H9 (cell line): ENCODE data around the gene KIF24. TPM values are rescaled to one million over a fixed set of nuclear protein-coding genes. Genes with fewer than 3 reads are reported as not detected.

Experiments
- DNase-seq: peaks from one replicate; pipeline ENCODE4 v3.0.0-alpha.2; 2017
- H2AFZ ChIP-seq: one replicate; pipeline ENCODE4 v1.6.1; 2013; ENCODE audit warnings: mild to moderate bottlenecking, low read length, control low read depth, moderate library complexity
- H2AK5ac ChIP-seq: 2 replicates; pipeline ENCODE4 v1.6.1; 2013; ENCODE audit warnings: low read length, control low read depth, mixed read lengths; ENCODE audit not compliant: insufficient read length
- H2BK120ac ChIP-seq: one replicate; pipeline ENCODE4 v1.6.1; 2013; ENCODE audit warnings: low read depth, mild to moderate bottlenecking, low read length, control low read depth, inconsistent platforms; ENCODE audit not compliant: poor library complexity, severe bottlenecking
- H2BK12ac ChIP-seq: 2 replicates; pipeline ENCODE4 v1.6.1; 2013; ENCODE audit warnings: low read length, control low read depth, mixed read lengths, low read depth; ENCODE audit not compliant: insufficient read length
- H2BK15ac ChIP-seq: 2 replicates; pipeline ENCODE4 v1.6.1; 2013; ENCODE audit warnings: low read depth, low read length, control low read depth
- H2BK20ac ChIP-seq: one replicate; pipeline ENCODE4 v1.6.1; 2013; ENCODE audit warnings: low read depth, mild to moderate bottlenecking, low read length, control low read depth, inconsistent platforms; ENCODE audit not compliant: poor library complexity, severe bottlenecking
- H2BK5ac ChIP-seq: 2 replicates; pipeline ENCODE4 v1.6.1; 2013; ENCODE audit warnings: low read length, control low read depth, mixed read lengths; ENCODE audit not compliant: insufficient read length
- H3K14ac ChIP-seq: 2 replicates; pipeline ENCODE4 v1.6.1; 2013; ENCODE audit warnings: low read length, control low read depth; ENCODE audit not compliant: insufficient read depth
- H3K18ac ChIP-seq: 2 replicates; pipeline ENCODE4 v1.6.1; 2013; ENCODE audit warnings: low read depth, mild to moderate bottlenecking, mixed read lengths, low read length, control low read depth; ENCODE audit not compliant: insufficient read length
- H3K23ac ChIP-seq: 2 replicates; pipeline ENCODE4 v1.6.1; 2013; ENCODE audit warnings: low read length, control low read depth, mixed read lengths, low read depth; ENCODE audit not compliant: insufficient read length
- H3K23me2 ChIP-seq: 2 replicates; pipeline ENCODE4 v1.6.1; 2013; ENCODE audit warnings: low read depth, mild to moderate bottlenecking, mixed read lengths, low read length, control low read depth; ENCODE audit not compliant: insufficient read length, poor library complexity, severe bottlenecking
- H3K27ac ChIP-seq: 2 replicates; pipeline ENCODE4 v1.5.1; 2013; ENCODE audit warnings: low read length, control low read depth, mixed read lengths, low read depth; ENCODE audit not compliant: insufficient read length
- H3K27me3 ChIP-seq: 2 replicates; pipeline ENCODE4 v1.6.1; 2013; ENCODE audit warnings: low read length, control low read depth, inconsistent platforms; ENCODE audit not compliant: insufficient read depth
- H3K4ac ChIP-seq: 2 replicates; pipeline ENCODE4 v1.6.1; 2013; ENCODE audit warnings: low read depth, mild to moderate bottlenecking, control low read depth, inconsistent platforms, low read length, moderate library complexity
- H3K4me1 ChIP-seq: 2 replicates; pipeline ENCODE4 v1.6.1; 2013; ENCODE audit warnings: low read length, control low read depth, inconsistent platforms; ENCODE audit not compliant: insufficient read depth
- H3K4me2 ChIP-seq: 2 replicates; pipeline ENCODE4 v1.6.1; 2013; ENCODE audit warnings: low read length, control low read depth, mixed read lengths; ENCODE audit not compliant: insufficient read length, insufficient read depth
- H3K56ac ChIP-seq: 2 replicates; pipeline ENCODE4 v1.6.1; 2013; ENCODE audit warnings: low read depth, mild to moderate bottlenecking, mixed read lengths, low read length, control low read depth; ENCODE audit not compliant: insufficient read length
- H3K79me1 ChIP-seq: 2 replicates; pipeline ENCODE4 v1.6.1; 2013; ENCODE audit warnings: low read depth, mild to moderate bottlenecking, moderate library complexity, low read length, control low read depth, inconsistent platforms; ENCODE audit not compliant: insufficient read depth, poor library complexity, severe bottlenecking
- H3K79me2 ChIP-seq: 2 replicates; pipeline ENCODE4 v1.6.1; 2013; ENCODE audit warnings: low read length, control low read depth, inconsistent platforms; ENCODE audit not compliant: insufficient read depth
- H3K9ac ChIP-seq: 2 replicates; pipeline ENCODE4 v1.6.1; 2013; ENCODE audit warnings: low read length, control low read depth, mixed read lengths; ENCODE audit not compliant: insufficient read length; ENCODE audit errors: extremely low read depth
- H3K9me3 ChIP-seq: one replicate; pipeline ENCODE4 v1.6.1; 2013; ENCODE audit warnings: low read depth, low read length, inconsistent platforms; ENCODE audit not compliant: control insufficient read depth
- H3T11ph ChIP-seq: one replicate; pipeline ENCODE4 v1.6.1; 2013; ENCODE audit warnings: mild to moderate bottlenecking, low read length, control low read depth, inconsistent platforms
- H4K20me1 ChIP-seq: one replicate; pipeline ENCODE4 v1.6.1; 2013; ENCODE audit not compliant: control insufficient read depth, insufficient read length, insufficient read depth
- H4K5ac ChIP-seq: 2 replicates; pipeline ENCODE4 v1.6.1; 2013; ENCODE audit warnings: low read depth, mild to moderate bottlenecking, mixed read lengths, low read length, control low read depth; ENCODE audit not compliant: insufficient read length
- H4K8ac ChIP-seq: replicated peaks from 2 replicates; pipeline ENCODE4 v1.6.1; 2013; ENCODE audit warnings: low read length, control low read depth, mixed read lengths, low read depth; ENCODE audit not compliant: insufficient read length
- H4K91ac ChIP-seq: 2 replicates; pipeline ENCODE4 v1.6.1; 2013; ENCODE audit warnings: low read depth, mild to moderate bottlenecking, moderate library complexity, mixed read lengths, low read length, control low read depth; ENCODE audit not compliant: insufficient read length
- H3K27ac Mint-ChIP-seq, 3 experiments: 2 replicates in 2 of 3; 3 replicates in 1 of 3; pipeline ENCODE4 v1.8.0; 2020 to 2021; ENCODE audit warnings: mixed read lengths in 3 of 3, mild to moderate bottlenecking in 1 of 3, moderate library complexity in 1 of 3
- H3K27me3 Mint-ChIP-seq: 2 replicates; pipeline ENCODE4 v1.8.0; 2021; ENCODE audit warnings: low read depth, mild to moderate bottlenecking, moderate library complexity, mixed read lengths
- H3K36me3 Mint-ChIP-seq, 3 experiments: 2 replicates in 2 of 3; 3 replicates in 1 of 3; pipeline ENCODE4 v1.8.0; 2020 to 2021; ENCODE audit warnings: low read depth in 3 of 3, mixed read lengths in 3 of 3; ENCODE audit not compliant: insufficient read depth in 1 of 3
- H3K4me1 Mint-ChIP-seq, 2 experiments: 2 replicates each; pipeline ENCODE4 v1.8.0; 2020; ENCODE audit warnings: mixed read lengths in 2 of 2
- H3K4me3 Mint-ChIP-seq, 2 experiments: 2 replicates in 1 of 2; 3 replicates in 1 of 2; pipeline ENCODE4 v1.8.0; 2020 to 2021; ENCODE audit warnings: mild to moderate bottlenecking in 2 of 2, mixed read lengths in 2 of 2, moderate library complexity in 1 of 2
- H3K9me3 Mint-ChIP-seq, 2 experiments: 2 replicates in 1 of 2; 3 replicates in 1 of 2; pipeline ENCODE4 v1.8.0; 2020; ENCODE audit warnings: mild to moderate bottlenecking in 2 of 2, mixed read lengths in 2 of 2, moderate library complexity in 1 of 2
- WGBS: extraction: QIAGEN DNeasy Blood & Tissue Kit; methylation state at CpG from one replicate; pipeline ENCODE4 v1.1.7; 2013; ENCODE audit warnings: missing lambda C conversion rate, low lambda C conversion rate, mixed read lengths; ENCODE audit not compliant: insufficient read length; ENCODE audit errors: extremely low coverage; 5-methylcytosine and 5-hydroxymethylcytosine counted together
- total RNA-seq: library from RNA; stranded (reverse); gene quantifications from 2 replicates; pipeline ENCODE4 v1.2.1, GENCODE V29; 2021
- TF ChIP-seq, protein P1 (sequence below): fragments of 200-600 bp; sonication (generic); conservative IDR thresholded peaks from 3 replicates; pipeline ENCODE4 v1.8.0; 2021; ENCODE audit warnings: antibody characterized with exemption, mild to moderate bottlenecking

The KIF24 gene
- total RNA-seq, 1 experiment from 2014 or later: 4.0 TPM

- peaks cover 23 to 28% of the 10 kb centered on the region in 2 experiments for H3K4me1 Mint-ChIP-seq
- WGBS: no CpG with 5 or more reads among the region's 2 CpGs
- no peaks in the 10 kb centered on the region for H3K79me1 ChIP-seq
- H3K27me3 ChIP-seq: no peaks in the 10 kb centered on the region
- no peak overlapping the region for H3K9ac ChIP-seq
- H3K18ac ChIP-seq: no peak overlapping the region
- H3K14ac ChIP-seq: no peak overlapping the region
- no peak overlapping the region for H3K4me2 ChIP-seq
- no peak overlapping the region for H4K5ac ChIP-seq
- no peaks in the 10 kb centered on the region for H3K79me2 ChIP-seq
- H3K23me2 ChIP-seq: no peaks in the 10 kb centered on the region
- no peak overlapping the region for H2BK5ac ChIP-seq
- H3K4ac ChIP-seq: no peak overlapping the region
- no peak overlapping the region for H2BK120ac ChIP-seq
- H3T11ph ChIP-seq: no peak overlapping the region
- H2BK15ac ChIP-seq: no peak overlapping the region
- no peak overlapping the region for H2BK12ac ChIP-seq
- H2AFZ ChIP-seq: no peak overlapping the region
- H3K23ac ChIP-seq: no peak overlapping the region
- H3K27ac Mint-ChIP-seq: no peak overlapping the region
- H4K8ac ChIP-seq: no peak overlapping the region
- no peak overlapping the region for H2BK20ac ChIP-seq
- no peak for DNase-seq
- H3K4me1 ChIP-seq: peaks cover 8% of the 10 kb centered on the region; the same call in 1 of the 2 replicates
- H3K27ac ChIP-seq: no peak overlapping the region
- no peak overlapping the region for H4K91ac ChIP-seq
- no peak overlapping the region for H3K4me3 Mint-ChIP-seq
- no peaks in the 10 kb centered on the region for H4K20me1 ChIP-seq
- TF ChIP-seq, protein P1, sequence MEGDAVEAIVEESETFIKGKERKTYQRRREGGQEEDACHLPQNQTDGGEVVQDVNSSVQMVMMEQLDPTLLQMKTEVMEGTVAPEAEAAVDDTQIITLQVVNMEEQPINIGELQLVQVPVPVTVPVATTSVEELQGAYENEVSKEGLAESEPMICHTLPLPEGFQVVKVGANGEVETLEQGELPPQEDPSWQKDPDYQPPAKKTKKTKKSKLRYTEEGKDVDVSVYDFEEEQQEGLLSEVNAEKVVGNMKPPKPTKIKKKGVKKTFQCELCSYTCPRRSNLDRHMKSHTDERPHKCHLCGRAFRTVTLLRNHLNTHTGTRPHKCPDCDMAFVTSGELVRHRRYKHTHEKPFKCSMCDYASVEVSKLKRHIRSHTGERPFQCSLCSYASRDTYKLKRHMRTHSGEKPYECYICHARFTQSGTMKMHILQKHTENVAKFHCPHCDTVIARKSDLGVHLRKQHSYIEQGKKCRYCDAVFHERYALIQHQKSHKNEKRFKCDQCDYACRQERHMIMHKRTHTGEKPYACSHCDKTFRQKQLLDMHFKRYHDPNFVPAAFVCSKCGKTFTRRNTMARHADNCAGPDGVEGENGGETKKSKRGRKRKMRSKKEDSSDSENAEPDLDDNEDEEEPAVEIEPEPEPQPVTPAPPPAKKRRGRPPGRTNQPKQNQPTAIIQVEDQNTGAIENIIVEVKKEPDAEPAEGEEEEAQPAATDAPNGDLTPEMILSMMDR: peak; percentile 42; the same call in 2 of the 3 replicates
- no peak overlapping the region for H2AK5ac ChIP-seq
- no peaks in the 10 kb centered on the region for H3K9me3 Mint-ChIP-seq
- H3K56ac ChIP-seq: no peak overlapping the region
- peaks cover 4 to 29% (median 17%) of the 10 kb centered on the region in 3 experiments; a peak in 6 of 7 replicates for H3K36me3 Mint-ChIP-seq
- H3K27me3 Mint-ChIP-seq: no peaks in the 10 kb centered on the region
- H3K9me3 ChIP-seq: no peaks in the 10 kb centered on the region
Measured at GRCh38 chr9:34337403-34337802, 8.3 kb upstream of the KIF24 start.
